Ramos (cell line): ENCODE data around the gene DAB2IP.

Source experiments
- in situ Hi-C: fragments of 300-500 bp; cut with MboI; formaldehyde crosslinking; loops from one replicate; pipeline ENCODE4 v1.14.3; 2022; ENCODE audit warnings: low sequenced_read_pairs; ENCODE audit not compliant: unreplicated experiment

Gene DAB2IP

GRCh38 chr9:121694001-121694400 is 42.6 kb downstream of the DAB2IP start:
- in situ Hi-C loops, result no loop called here

GRCh38 chr9:121694600-121694999 is 43.2 kb downstream of the DAB2IP start:
- in situ Hi-C loops, result no loop called here

- in situ Hi-C loops, result no loop called here
Observed at GRCh38 chr9:121696930-121697329, 45.5 kb downstream of the DAB2IP start.

- in situ Hi-C loops, result no loop called here
Observed at GRCh38 chr9:121698627-121699570, 47.5 kb downstream of the DAB2IP start.

GRCh38 chr9:121699571-121700164 is 48.2 kb downstream of the DAB2IP start:
- in situ Hi-C loops, result no loop called here

- in situ Hi-C loops, result no loop called here
Observed at GRCh38 chr9:121700165-121700831, 48.9 kb downstream of the DAB2IP start.

- in situ Hi-C loops, result no loop called here
Observed at GRCh38 chr9:121700832-121701419, 49.5 kb downstream of the DAB2IP start.

- in situ Hi-C loops, result no loop called here
Observed at GRCh38 chr9:121701736-121702261, 50.4 kb downstream of the DAB2IP start.

- in situ Hi-C loops, result no loop called here
Observed at GRCh38 chr9:121703014-121703734, 51.7 kb downstream of the DAB2IP start.

GRCh38 chr9:121704281-121704680 is 52.8 kb downstream of the DAB2IP start:
- in situ Hi-C loops, result no loop called here

- in situ Hi-C loops, result no loop called here
Observed at GRCh38 chr9:121706149-121706750, 54.8 kb downstream of the DAB2IP start.

- in situ Hi-C loops, result no loop called here
Observed at GRCh38 chr9:121707477-121708424, 56.3 kb downstream of the DAB2IP start.

GRCh38 chr9:121708768-121709488 is 57.5 kb downstream of the DAB2IP start:
- in situ Hi-C loops, result no loop called here

- in situ Hi-C loops, result no loop called here
Observed at GRCh38 chr9:121709798-121710197, 58.4 kb downstream of the DAB2IP start.

GRCh38 chr9:121711281-121711680 is 59.8 kb downstream of the DAB2IP start:
- in situ Hi-C loops, result no loop called here

GRCh38 chr9:121711797-121712196 is 60.4 kb downstream of the DAB2IP start:
- in situ Hi-C loops, result no loop called here

GRCh38 chr9:121713400-121714070 is 62.1 kb downstream of the DAB2IP start:
- in situ Hi-C loops, result no loop called here
